Prostate gland (tissue), 2 donors: Measurements from ENCODE around the gene NLRP1.

Source experiments
- CTCF ChIP-seq, 4 experiments: fragments of 200-600 bp in 2 of 4; fragments of 450-650 bp in 2 of 4; sonication (generic) in 2 of 4; IDR thresholded peaks; 1 replicate in 3 of 4; 2 replicates in 1 of 4; pipeline ENCODE4 v1.5.1; 2016 to 2019; ENCODE audit warnings: antibody characterized with exemption in 4 of 4, mild to moderate bottlenecking in 2 of 4, moderate library complexity in 2 of 4
- POLR2A ChIP-seq: fragments of 450-650 bp; IDR thresholded peaks from one replicate; pipeline ENCODE4 v1.6.1; 2016; ENCODE audit warnings: antibody characterized with exemption, mild to moderate bottlenecking

- TF ChIP-seq CTCF (IDR thresholded peaks at IDR 0.05) (no peak), POLR2A (no peak)
These were observed 13.0 kb downstream of the NLRP1 start for GRCh38 chr17:5571281-5571680.
